ACHN (cell line): Measurements from ENCODE around the gene OBP2B.
"Not testable (repeated sequence)": the region's sequence is repeated elsewhere in the genome, so short reads cannot be mapped to it uniquely, and the experiment has no call there.

Source experiments
- DNase-seq: peaks from one replicate; pipeline ENCODE4 v3.0.0-alpha.2; 2015
- in situ Hi-C: cut with HindIII; loops from 2 replicates; pipeline ENCODE4 v1.10.0; 2017; ENCODE audit warnings: low sequenced_read_pairs, low pct_ligation_motif_present, low pct_unique_long_range_greater_than_20kb

Gene OBP2B

GRCh38 chr9:133205996-133206931 lies 2.8 kb downstream of the OBP2B start:
- in situ Hi-C loops = no loop called here
- no peak for DNase-seq

DNA sequence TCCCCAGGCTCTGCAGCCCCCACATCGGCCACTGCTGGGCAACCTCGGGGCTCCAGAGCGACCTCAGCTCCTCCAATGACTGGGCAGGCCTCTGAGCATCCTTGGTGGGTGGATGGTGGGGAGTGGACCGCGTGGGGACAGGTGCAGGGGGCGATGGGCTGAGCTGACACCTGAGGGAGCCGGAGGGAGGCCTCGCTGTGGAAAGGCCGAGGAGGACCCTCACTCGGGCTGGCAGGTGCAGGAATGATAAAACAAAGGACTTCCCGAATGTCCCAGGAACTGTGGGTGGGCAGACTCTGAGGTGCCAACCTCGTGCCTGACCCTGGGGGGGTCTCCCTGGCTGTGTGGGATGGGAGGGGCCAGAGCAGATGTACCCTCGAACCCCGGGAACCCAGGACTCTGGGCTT lies 3.6 kb downstream of the OBP2B start:
- DNase-seq, in situ Hi-C loops: not testable (repeated sequence)

DNA sequence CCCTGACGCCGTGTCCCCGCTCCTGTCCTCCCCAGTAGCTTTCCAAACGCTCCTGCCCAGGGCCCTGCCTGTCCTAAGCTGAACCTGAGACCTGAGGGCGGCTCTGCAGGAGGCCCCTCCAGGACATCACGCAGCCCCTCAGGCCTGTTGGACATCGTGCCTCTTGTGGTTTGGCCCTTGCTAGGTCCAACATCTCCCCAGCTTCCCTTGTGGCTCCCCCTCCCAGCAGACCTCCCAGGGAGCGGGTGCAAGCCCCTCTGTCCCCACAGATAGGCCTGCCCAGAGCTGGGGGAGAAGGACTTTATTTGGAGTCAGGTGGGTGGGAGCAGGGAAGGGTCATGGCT lies 4.1 kb downstream of the OBP2B start:
- in situ Hi-C loops = no loop called here
- no peak for DNase-seq

DNA sequence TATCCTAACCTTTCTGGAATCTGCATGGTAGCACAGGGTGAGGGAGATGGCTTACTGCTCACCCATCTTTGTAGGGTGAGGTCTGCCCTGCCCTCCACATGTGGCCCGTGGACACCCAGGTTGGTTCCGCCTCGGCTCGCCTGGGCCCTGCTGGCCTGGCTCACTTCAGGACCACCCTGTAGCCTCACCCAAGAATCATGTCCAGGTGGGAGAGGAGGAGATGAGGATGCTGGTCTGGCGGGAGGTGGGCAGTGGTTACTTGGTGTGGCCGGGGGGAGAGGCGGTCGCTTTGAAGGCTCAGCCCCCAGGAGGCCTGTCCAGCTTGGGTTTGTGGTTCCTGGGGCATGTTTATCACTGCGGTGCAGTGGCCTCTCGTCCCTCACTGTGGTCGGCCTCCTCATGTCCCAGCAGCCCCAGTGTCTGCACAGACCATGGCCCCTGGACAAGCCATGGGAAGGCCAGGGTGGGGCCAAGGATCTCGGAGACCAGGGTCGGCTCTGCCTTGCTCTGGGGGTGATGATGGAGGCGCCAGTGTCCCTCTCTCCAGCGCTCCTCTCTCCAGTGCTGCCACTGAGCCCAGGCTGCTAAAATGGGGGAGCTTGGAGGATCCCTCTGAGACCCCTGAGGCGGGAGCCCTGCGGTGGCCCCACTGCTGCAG lies 4.6 kb downstream of the OBP2B start:
- DNase-seq = no peak
- in situ Hi-C loops = no loop called here

- DNase-seq = no peak
- in situ Hi-C loops = no loop called here
Observed at GRCh38 chr9:133203506-133204075, 5.5 kb downstream of the OBP2B start.

DNA sequence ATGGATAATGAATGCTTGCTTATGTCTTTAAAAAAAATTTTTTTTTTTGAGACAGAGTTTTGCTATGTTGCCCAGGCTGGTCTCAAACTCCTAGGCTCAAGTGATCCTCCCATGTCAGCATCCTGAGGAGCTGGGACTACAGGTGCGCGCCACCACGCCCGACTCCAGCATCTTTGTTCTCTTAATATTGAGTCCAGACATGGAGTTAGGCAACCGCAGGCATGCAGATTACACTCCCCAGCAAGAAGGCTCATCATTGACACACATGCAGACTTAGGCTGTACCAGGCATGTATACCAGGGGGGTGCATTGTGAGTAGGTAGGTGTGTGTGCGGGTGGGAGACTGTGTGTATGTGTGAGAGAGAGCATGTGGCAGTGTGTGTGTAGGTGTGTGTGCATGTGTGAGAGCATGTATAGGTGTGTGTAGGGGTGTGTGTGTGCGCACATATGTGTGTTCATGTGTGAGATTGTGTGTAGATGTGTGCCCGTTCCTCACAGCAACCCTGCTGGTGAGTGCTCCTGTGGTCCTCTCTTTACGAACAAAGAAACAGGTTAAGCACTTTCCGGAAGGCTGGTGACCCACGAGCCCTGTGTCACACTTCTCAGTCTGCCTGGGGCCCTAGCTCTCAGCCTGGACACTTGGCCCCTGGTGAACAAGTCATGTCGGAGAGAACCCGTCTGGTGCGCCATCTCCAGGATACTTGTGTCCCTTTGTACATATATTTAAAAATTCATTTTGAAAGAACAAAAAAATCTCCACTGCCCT lies 6.2 kb downstream of the OBP2B start:
- in situ Hi-C loops = no loop called here

DNA sequence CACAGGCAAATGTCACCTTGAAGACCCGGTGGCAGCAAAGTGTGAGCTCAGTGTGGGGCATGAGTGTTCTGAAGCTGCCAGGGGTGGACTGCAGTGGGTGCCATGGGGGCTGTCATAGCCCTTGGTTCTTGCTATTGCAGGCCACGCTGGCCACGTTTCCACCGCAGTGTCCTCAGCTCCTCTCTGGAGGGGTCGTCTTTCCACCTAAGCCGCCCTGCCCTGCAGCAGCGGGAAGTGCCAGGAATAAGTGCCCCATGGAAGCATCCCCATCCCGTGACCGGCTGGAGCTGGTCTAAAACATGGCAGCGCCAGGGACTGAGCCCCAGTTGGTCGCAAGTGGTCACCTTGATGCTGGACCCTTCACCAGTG lies 6.9 kb downstream of the OBP2B start:
- in situ Hi-C loops = no loop called here
- no peak for DNase-seq

More for the DNA sequence above, 6.2 kb downstream of the OBP2B start:
- no peak for DNase-seq

- in situ Hi-C loops = no loop called here
- DNase-seq = no peak
Observed at GRCh38 chr9:133201424-133202144, 7.5 kb downstream of the OBP2B start.

DNA sequence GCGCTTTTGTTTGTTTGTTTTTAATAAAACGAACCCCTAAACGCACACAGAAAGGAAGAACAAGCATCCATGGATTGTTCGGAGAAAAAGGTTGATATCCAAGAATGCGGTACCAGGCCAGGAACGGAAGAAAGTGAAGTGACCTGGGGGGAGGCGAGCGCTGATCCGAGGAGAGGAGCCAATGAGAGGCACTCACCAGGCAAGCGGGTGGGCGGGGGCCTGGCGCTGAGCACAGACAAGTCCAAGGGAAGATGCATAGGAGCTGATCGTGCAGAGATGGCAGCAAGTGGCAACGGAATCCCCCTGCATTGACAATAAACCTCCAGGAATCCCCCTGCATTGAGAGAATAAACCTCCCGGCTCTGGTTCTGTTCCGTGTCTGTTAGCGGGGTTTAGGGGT lies 8.4 kb downstream of the OBP2B start:
- DNase-seq = no peak
- in situ Hi-C loops = no loop called here

GRCh38 chr9:133199648-133200321 lies 9.3 kb downstream of the OBP2B start:
- in situ Hi-C loops = no loop called here
- no peak for DNase-seq

DNA sequence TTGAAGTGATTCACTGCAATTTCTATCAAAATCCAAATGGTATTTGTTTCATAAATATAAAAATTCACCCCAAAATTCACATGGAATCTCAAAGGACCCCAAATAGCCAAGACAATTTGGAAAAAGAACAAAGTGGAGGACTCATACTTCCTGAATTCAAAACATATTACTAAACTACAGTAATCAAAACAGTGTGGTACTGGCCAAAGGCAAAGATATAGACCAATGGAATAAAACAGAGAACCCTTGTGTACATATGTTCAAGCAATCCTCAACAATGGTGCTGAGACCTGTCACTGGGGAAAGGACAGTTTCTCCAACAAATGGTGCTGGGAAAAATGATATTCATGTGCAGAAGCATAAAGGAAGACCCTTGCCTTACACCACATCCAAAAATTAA lies 14.0 kb downstream of the OBP2B start:
- no peak for DNase-seq
- in situ Hi-C loops = no loop called here

- in situ Hi-C loops = no loop called here
Observed at GRCh38 chr9:133194597-133194996, 14.5 kb downstream of the OBP2B start.

GRCh38 chr9:133191989-133192388 lies 17.1 kb downstream of the OBP2B start:
- in situ Hi-C loops = no loop called here
- no peak for DNase-seq

More at GRCh38 chr9:133194597-133194996, 14.5 kb downstream of the OBP2B start:
- no peak for DNase-seq

- in situ Hi-C loops = no loop called here
- no peak for DNase-seq
Observed at GRCh38 chr9:133189826-133190225, 19.2 kb downstream of the OBP2B start.

DNA sequence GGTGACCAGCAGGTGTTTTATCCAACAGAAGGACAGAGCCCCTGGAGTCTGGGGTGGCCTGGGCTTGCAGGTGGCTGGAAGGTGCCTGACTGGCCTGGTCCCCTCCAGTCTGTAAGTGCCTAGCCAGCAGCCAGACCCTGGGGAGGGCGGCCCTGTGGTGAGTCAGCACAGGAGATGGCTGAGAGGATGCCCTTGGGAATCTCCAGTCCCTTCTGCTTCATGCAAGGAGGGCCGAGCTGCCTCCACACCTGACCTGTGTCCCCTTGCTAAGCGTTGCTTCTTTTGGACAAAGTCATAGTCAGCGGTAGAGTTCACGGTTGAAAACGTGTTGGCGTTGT lies 20.2 kb downstream of the OBP2B start:
- DNase-seq = no peak
- in situ Hi-C loops = no loop called here

- DNase-seq = peak; percentile 28
- in situ Hi-C loops = no loop called here
Observed at GRCh38 chr9:133188006-133188842, 20.8 kb downstream of the OBP2B start.

DNA sequence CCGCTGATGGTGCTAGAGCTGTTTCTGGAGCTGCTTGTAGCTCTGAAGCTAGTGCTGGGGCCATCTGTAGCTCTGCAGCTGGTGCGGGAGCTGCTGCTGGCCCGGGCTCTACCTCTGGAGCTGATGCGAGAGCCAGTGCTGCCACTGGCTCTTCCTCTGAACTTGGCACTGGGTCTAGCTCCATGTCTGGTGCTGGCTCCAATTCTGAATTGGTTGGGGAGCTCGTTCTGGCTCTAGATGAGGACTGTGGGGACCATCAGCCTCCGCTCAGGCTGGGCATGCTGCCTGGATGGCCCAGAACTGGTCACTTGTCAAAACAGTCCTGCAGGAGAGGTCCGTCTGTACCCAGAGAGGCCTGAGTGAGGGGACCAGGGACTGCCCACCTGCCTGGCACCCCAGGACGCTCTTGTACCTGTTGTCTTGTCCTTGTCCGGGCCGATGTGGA lies 21.5 kb downstream of the OBP2B start:
- in situ Hi-C loops = no loop called here
- no peak for DNase-seq
